HG03439 (cell line): ENCODE results near the gene DDX1.
"Not testable (repeated sequence)": the region's sequence is repeated elsewhere in the genome, so short reads cannot be mapped to it uniquely, and the experiment has no call there.

Experiments used
- ATAC-seq: cut with Tn5 transposase; IDR thresholded peaks from one replicate; pipeline ENCODE4 v1.9.1; 2021; ENCODE audit warnings: mild to moderate bottlenecking, moderate library complexity; ENCODE audit not compliant: unreplicated experiment

The DDX1 gene

GRCh38 chr2:15591692-15592463, at the start of gene DDX1:
DDX1 (plus strand) TSS chr2:15591868; CDS start chr2:15591934, 66 bp downstream.
- ATAC-seq = peak; percentile 96

GRCh38 chr2:15542269-15542668, 49.4 kb upstream of the DDX1 start:
- ATAC-seq = not testable (repeated sequence)

GRCh38 chr2:15543053-15543452, 48.6 kb upstream of the DDX1 start:
- ATAC-seq = no peak

- no peak for ATAC-seq
Observed at GRCh38 chr2:15543541-15543940, 48.1 kb upstream of the DDX1 start.

- ATAC-seq = no peak
Observed at GRCh38 chr2:15544227-15544626, 47.4 kb upstream of the DDX1 start.

- ATAC-seq = no peak
Observed at GRCh38 chr2:15546297-15547098, 45.2 kb upstream of the DDX1 start.

- ATAC-seq = no peak
Observed at GRCh38 chr2:15547115-15547876, 44.4 kb upstream of the DDX1 start.

- ATAC-seq = no peak
Observed at GRCh38 chr2:15548974-15549373, 42.7 kb upstream of the DDX1 start.

GRCh38 chr2:15553519-15553918, 38.1 kb upstream of the DDX1 start:
- ATAC-seq = no peak

GRCh38 chr2:15553951-15554350, 37.7 kb upstream of the DDX1 start:
- ATAC-seq = no peak

- ATAC-seq = no peak
Observed at GRCh38 chr2:15554525-15555218, 37.0 kb upstream of the DDX1 start.

GRCh38 chr2:15555760-15556193, 35.9 kb upstream of the DDX1 start:
- no peak for ATAC-seq

- no peak for ATAC-seq
Observed at GRCh38 chr2:15556311-15556930, 35.2 kb upstream of the DDX1 start.

GRCh38 chr2:15557887-15558311, 33.8 kb upstream of the DDX1 start:
- no peak for ATAC-seq

- ATAC-seq = no peak
Observed at GRCh38 chr2:15559379-15560139, 32.1 kb upstream of the DDX1 start.

GRCh38 chr2:15560140-15560987, 31.3 kb upstream of the DDX1 start:
- peak; percentile 49 for ATAC-seq

- peak; percentile 89 for ATAC-seq
Observed at GRCh38 chr2:15560988-15561573, 30.6 kb upstream of the DDX1 start, which contains the start of gene NBAS. NBAS (minus strand) TSS chr2:15561334; CDS start chr2:15561304, 30 bp downstream.
